GM23338 (cell line): ENCODE data around the gene GCG.

Source experiments
- CREB1 ChIP-seq: fragments of 250-450 bp; sonication (Bioruptor Pico); IDR thresholded peaks from 2 replicates; pipeline ENCODE4 v1.5.0; 2020; ENCODE audit warnings: low read depth, mild to moderate bottlenecking, moderate library complexity
- CTCF ChIP-seq, 2 experiments: fragments of 200-600 bp in 1 of 2; sonication (generic) in 1 of 2; conservative IDR thresholded peaks; 2 replicates each; pipeline versions ENCODE4 v1.5.1 to v1.6.1; 2016 to 2017; ENCODE audit warnings: antibody characterized with exemption in 2 of 2, low read depth in 2 of 2, mild to moderate bottlenecking in 2 of 2, moderate library complexity in 1 of 2
- ETS1 ChIP-seq: IDR thresholded peaks from 2 replicates; pipeline ENCODE4 v1.6.1; 2016; ENCODE audit warnings: antibody characterized with exemption
- EZH2 ChIP-seq: fragments of 200-600 bp; sonication (generic); IDR thresholded peaks from one replicate; pipeline ENCODE4 v1.8.0; 2017; ENCODE audit warnings: antibody characterized with exemption, mild to moderate bottlenecking, low read depth; ENCODE audit not compliant: unreplicated experiment
- EZH2phosphoT487 ChIP-seq: fragments of 200-600 bp; sonication (generic); IDR thresholded peaks from one replicate; pipeline ENCODE4 v1.8.1; 2018; ENCODE audit warnings: antibody characterized with exemption; ENCODE audit not compliant: unreplicated experiment
- JUNB ChIP-seq: IDR thresholded peaks from one replicate; pipeline ENCODE4 v1.6.1; 2016; ENCODE audit warnings: antibody characterized with exemption; ENCODE audit not compliant: unreplicated experiment
- NANOG ChIP-seq: IDR thresholded peaks from 2 replicates; pipeline ENCODE4 v1.6.1; 2016; ENCODE audit warnings: antibody characterized with exemption, borderline replicate concordance
- POLR2AphosphoS5 ChIP-seq: IDR thresholded peaks from 2 replicates; pipeline ENCODE4 v1.6.1; 2016; ENCODE audit warnings: antibody characterized with exemption, low read depth
- REST ChIP-seq: IDR thresholded peaks from one replicate; pipeline ENCODE4 v1.6.1; 2018; ENCODE audit warnings: antibody characterized with exemption; ENCODE audit not compliant: unreplicated experiment
- STAT1 ChIP-seq: IDR thresholded peaks from one replicate; pipeline ENCODE4 v1.6.1; 2016; ENCODE audit warnings: antibody characterized with exemption; ENCODE audit not compliant: unreplicated experiment
- ZNF331 ChIP-seq: fragments of 250-450 bp; sonication (Bioruptor Pico); IDR thresholded peaks from 2 replicates; pipeline ENCODE4 v1.5.0; 2020; ENCODE audit warnings: low read depth, mild to moderate bottlenecking, moderate library complexity
- ZNF462 ChIP-seq: fragments of 250-450 bp; sonication (Bioruptor Pico); IDR thresholded peaks from 2 replicates; pipeline ENCODE4 v1.5.0; 2020; ENCODE audit warnings: mild to moderate bottlenecking, moderate library complexity

DNA sequence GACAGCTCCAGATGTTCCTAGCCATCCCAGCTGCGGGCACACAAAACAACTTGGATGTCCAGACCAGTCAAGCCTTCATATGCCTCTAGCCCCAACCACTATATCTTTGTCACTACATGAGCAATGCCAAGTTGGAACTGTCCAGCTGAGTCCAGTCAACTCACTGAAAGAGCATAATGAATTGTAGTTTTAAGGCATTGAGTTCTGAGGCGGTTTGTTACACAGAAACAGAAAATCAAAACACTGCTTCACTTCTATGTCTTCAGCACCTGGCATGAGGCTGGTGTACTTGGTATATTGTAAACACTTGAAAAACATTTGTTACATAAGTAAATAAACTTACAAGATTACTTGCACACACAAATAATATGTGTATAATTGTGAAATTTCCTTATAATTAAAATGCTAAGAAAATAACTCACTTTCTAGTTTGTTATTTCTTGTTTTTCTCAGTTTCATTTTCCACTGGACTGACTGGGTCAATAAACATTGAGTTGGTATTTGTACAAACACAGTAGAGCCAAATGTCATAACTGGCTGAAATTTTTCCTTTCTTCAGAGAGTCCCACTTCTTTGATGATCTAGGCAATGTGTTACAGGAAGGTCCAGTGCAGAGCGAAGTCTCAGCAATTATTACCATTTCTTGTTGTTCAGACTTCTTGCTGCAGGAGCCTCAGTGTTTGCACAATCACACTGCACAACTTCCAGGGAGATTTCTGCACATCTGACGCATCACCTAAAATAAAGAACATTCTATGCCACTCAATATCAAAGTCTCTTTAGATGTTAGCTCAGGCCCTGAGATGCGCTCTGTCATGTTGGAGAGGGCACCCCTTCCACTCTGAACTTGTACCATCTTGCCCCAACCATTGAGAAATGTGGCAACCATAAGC, 39.8 kb downstream of the GCG start:
- TF ChIP-seq CTCF (conservative IDR thresholded peaks at IDR 0.05; ENCODE audit: low read depth in 2 of 2) = no peak
- TF ChIP-seq EZH2phosphoT487 = no peak
- no peak for TF ChIP-seq POLR2AphosphoS5
- no peak for TF ChIP-seq CREB1 (CRISPR knock-in tag)
- no peak for TF ChIP-seq EZH2
- TF ChIP-seq ETS1 = no peak
- no peak for TF ChIP-seq REST
- no peak for TF ChIP-seq NANOG
- TF ChIP-seq JUNB = no peak
- TF ChIP-seq ZNF331 (CRISPR knock-in tag) = no peak
- no peak for TF ChIP-seq ZNF462 (CRISPR knock-in tag)
- no peak for TF ChIP-seq STAT1
